Measurements from ENCODE around the gene PRKCA.

Gene PRKCA

DNA sequence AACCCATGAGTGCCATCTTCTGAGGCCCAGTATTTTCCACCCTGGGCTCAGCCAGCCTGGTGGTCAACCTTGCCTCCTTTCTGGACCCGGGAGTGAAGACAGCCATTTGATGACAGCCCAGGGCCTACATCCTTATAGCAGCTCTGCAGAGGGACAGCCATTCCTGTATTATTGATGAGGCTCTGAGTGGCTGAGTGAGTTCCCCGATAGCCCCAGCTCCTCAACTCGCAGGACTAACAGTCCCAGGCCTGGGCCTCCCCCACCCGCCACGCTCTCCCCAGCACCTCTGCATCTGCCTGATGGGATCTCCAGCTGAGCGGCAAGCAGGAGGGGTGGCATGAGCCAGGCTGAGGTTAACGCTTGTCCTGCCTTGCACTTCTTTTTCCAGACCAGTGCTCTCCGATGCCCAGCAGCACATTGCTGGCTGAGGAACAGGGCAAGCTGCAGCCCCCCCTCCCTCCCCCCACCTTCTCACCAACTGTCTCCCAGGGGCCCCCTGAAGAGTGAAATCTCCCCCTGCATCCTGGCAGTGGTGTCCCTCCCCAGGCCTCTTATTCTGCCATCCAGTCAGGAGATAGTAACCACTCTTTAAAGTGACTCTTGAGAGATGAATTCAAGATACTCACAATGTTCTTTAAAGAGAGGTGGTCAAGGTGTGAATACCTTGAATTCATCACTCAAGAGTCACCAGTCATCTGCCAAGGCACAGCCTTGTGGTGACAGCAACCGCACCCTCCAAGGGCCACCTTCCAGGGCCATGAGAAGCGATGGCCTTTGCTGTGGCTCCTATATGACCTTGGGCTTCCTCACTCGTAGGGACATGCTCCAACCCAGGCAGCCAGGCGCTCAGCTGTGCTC is 556.0 kb downstream of the PRKCA start:
- no peak for DNase-seq

DNA sequence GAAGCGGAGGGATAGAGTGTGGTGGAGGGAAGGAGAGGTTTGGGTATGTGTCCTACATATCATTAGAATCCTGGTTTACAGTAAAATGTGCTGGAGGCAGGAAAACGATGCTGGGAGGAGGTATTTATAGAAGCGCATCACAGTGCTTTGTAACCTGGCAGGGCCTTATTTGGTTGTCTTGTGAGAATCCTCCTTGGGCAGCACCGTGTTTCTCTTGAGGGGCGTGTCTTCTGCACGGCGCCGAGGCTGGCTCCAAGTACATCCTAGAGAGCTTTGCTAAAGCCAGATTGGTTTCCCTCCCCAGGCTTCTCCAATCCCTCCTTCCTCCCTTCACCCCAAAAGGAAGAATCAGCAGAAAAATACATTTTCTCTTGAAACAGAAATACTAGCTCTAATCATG is 556.9 kb downstream of the PRKCA start:
- no peak for DNase-seq

DNA sequence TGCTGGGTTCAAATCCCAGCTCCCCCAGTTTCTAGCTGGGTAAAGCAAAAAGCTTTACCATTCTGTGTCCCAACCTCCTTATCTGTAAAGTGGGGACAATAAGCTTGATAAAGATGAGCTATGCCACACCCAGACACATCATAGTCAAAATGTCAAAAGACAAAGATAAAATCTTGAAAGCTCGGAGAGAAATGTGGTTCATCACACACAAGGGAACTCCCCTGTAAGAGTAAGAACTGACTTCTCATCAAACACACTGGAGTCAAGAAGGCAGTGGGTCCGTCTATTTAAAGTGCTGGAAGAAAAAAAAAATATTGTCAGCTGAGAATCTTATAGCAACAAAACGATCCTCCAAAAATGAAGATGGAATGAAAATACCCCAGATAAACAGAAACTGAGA is 557.8 kb downstream of the PRKCA start:
- no peak for DNase-seq
